Small intestine (tissue), 7 donors: ENCODE data around the gene RAD51. TPM values are rescaled to one million over a fixed set of nuclear protein-coding genes. Genes with fewer than 3 reads are reported as not detected.

Experiments
- DNase-seq, 2 donors: peaks; one replicate each; pipeline versions ENCODE4 v3.0.0 to v3.0.0-alpha.2; 2013
- FAIRE-seq: peaks from 2 replicates; lab custom pipeline; 2012; peaks lifted over from hg19 to GRCh38; lab: Jason Lieb, UNC
- H3K27ac ChIP-seq, 3 donors: one replicate each; pipeline ENCODE4 v1.5.1; 2013; ENCODE audit warnings: low read length in 2 of 3, mild to moderate bottlenecking in 2 of 3, control low read depth in 1 of 3, inconsistent platforms in 1 of 3, low read depth in 1 of 3, moderate library complexity in 1 of 3
- H3K27me3 ChIP-seq, 3 donors: one replicate each; pipeline ENCODE4 v1.6.1; 2013; ENCODE audit warnings: low read length in 3 of 3, inconsistent platforms in 1 of 3; ENCODE audit not compliant: control insufficient read depth in 3 of 3, insufficient read depth in 3 of 3
- H3K36me3 ChIP-seq, 3 donors: one replicate each; pipeline ENCODE4 v1.6.1; 2013; ENCODE audit warnings: low read length in 3 of 3, inconsistent platforms in 1 of 3, low read depth in 1 of 3, mild to moderate bottlenecking in 1 of 3, moderate library complexity in 1 of 3; ENCODE audit not compliant: control insufficient read depth in 3 of 3, insufficient read depth in 2 of 3
- H3K4me1 ChIP-seq, 3 donors: one replicate each; pipeline ENCODE4 v1.6.1; 2013; ENCODE audit warnings: low read length in 2 of 3, inconsistent platforms in 1 of 3, low read depth in 1 of 3, mild to moderate bottlenecking in 1 of 3, moderate library complexity in 1 of 3; ENCODE audit not compliant: control insufficient read depth in 3 of 3, insufficient read depth in 2 of 3
- H3K4me3 ChIP-seq, 3 donors: one replicate each; pipeline ENCODE4 v1.5.1; 2013; ENCODE audit warnings: low read length in 3 of 3, control low read depth in 1 of 3, inconsistent platforms in 1 of 3, low read depth in 1 of 3, mild to moderate bottlenecking in 1 of 3, moderate library complexity in 1 of 3
- H3K9me3 ChIP-seq, 2 donors: one replicate each; pipeline ENCODE4 v1.6.1; 2013; ENCODE audit warnings: low read depth in 1 of 2, low read length in 1 of 2; ENCODE audit not compliant: control insufficient read depth in 2 of 2, insufficient read depth in 1 of 2
- WGBS, 3 donors: extraction: QIAGEN DNeasy Blood & Tissue Kit; methylation state at CpG; one replicate each; pipeline ENCODE4 v1.1.7; 2013; 5-methylcytosine and 5-hydroxymethylcytosine counted together
- polyA plus RNA-seq, 4 donors: library from polyadenylated mRNA; stranded (reverse) in 3 of 4; unstranded in 1 of 4; fragments of 200-250 nt in 3 of 4; fragments of 120-200 nt in 1 of 4; gene quantifications; one replicate each; pipeline versions ENCODE4 v1.2.1 to v1.2.3, GENCODE V29; 2013
- donor health status: healthy with polysubstance abuse.
- donor health status: control.
- donor health status: control.
- donor health status: Bipolar disorder and iron deficiency.
- donor health status: healthy.

RAD51 gene
- polyA plus RNA-seq, 4 donors, result 0.89 to 8.5 (median 5.1) TPM

- Histone ChIP-seq H3K36me3 (peaks cover 0 to 61% (median 4%) of the 10 kb centered on the region in 3 donors), H3K27me3 (no peaks in the 10 kb centered on the region), H3K4me1 (peaks cover 2 to 77% (median 3%) of the 10 kb centered on the region in 3 donors), H3K4me3 (no peak overlapping the region), H3K27ac (peak overlapping the region in 1 of 3 donors; percentile 8), H3K9me3 (no peaks in the 10 kb centered on the region)
- WGBS, 3 donors, result 88 to 90% (median 88%) methylated on average over 32 of the region's 32 CpGs
- DNase-seq (no peak), FAIRE-seq (no peak)
These were observed 72.2 kb downstream of the RAD51 start for GRCh38 chr15:40766906-40767837.

GRCh38 chr15:40767838-40768500 lies 73.0 kb downstream of the RAD51 start:
- 63 to 78% (median 67%) methylated on average over 28 to 29 of the region's 29 CpGs for WGBS, 3 donors
- Histone ChIP-seq H3K4me1 (peaks cover 2 to 69% (median 2%) of the 10 kb centered on the region in 3 donors), H3K9me3 (no peaks in the 10 kb centered on the region), H3K36me3 (peaks cover 0 to 68% (median 4%) of the 10 kb centered on the region in 3 donors), H3K4me3 (no peak overlapping the region), H3K27ac (peak overlapping the region; percentile 13 to 91 (median 91)), H3K27me3 (no peaks in the 10 kb centered on the region)
- DNase-seq, result no peak
- FAIRE-seq, result no peak

GRCh38 chr15:40768521-40769273 lies 73.7 kb downstream of the RAD51 start:
- FAIRE-seq, result no peak

GRCh38 chr15:40769274-40770146 lies 74.5 kb downstream of the RAD51 start, which contains the start of gene C15orf62:
C15orf62 (plus strand) TSS chr15:40769980; CDS start chr15:40770496, 516 bp downstream.
- no peaks in the 10 kb centered on the region for H3K27me3 ChIP-seq
- peaks cover 0 to 62% (median 2%) of the 10 kb centered on the region in 3 donors for H3K4me1 ChIP-seq
- WGBS, 3 donors, result 9 to 34% (median 27%) methylated on average over 27 to 28 of the region's 28 CpGs
- H3K36me3 ChIP-seq, result peaks cover 7 to 84% (median 7%) of the 10 kb centered on the region in 3 donors
- H3K4me3 ChIP-seq, result peak within 1 kb of the TSS in 1 of 3 donors; percentile 29
- peak within 1 kb of the TSS; percentile 85 to 91 (median 91) for H3K27ac ChIP-seq
- peak; percentile 79 to 91 for DNase-seq
- FAIRE-seq, result no peak
- H3K9me3 ChIP-seq, result no peaks in the 10 kb centered on the region

More at GRCh38 chr15:40768521-40769273, 73.7 kb downstream of the RAD51 start:
- DNase-seq, result peak; percentile 41 to 77
- Histone ChIP-seq H3K4me1 (peaks cover 0 to 62% (median 2%) of the 10 kb centered on the region in 3 donors), H3K4me3 (peak overlapping the region in 1 of 3 donors; percentile 29), H3K27me3 (no peaks in the 10 kb centered on the region), H3K9me3 (no peaks in the 10 kb centered on the region), H3K27ac (peak overlapping the region; percentile 36 to 91 (median 91)), H3K36me3 (peaks cover under 1 to 75% (median 4%) of the 10 kb centered on the region in 3 donors)
- whole genome bisulfite sequencing, 3 donors, result 24 to 49% (median 34%) methylated on average over 19 to 21 of the region's 21 CpGs

GRCh38 chr15:40770147-40770721 lies 75.3 kb downstream of the RAD51 start:
- FAIRE-seq, result no peak
- Histone ChIP-seq H3K9me3 (no peaks in the 10 kb centered on the region), H3K36me3 (peaks cover 7 to 88% (median 7%) of the 10 kb centered on the region in 3 donors), H3K4me1 (peaks cover 0 to 62% (median 2%) of the 10 kb centered on the region in 3 donors), H3K27ac (peak overlapping the region; percentile 85 to 91 (median 91)), H3K4me3 (peak overlapping the region in 1 of 3 donors; percentile 29), H3K27me3 (no peaks in the 10 kb centered on the region)
- WGBS, 3 donors, result 21 to 51% (median 50%) methylated on average over 12 to 17 of the region's 17 CpGs
- peak; percentile 89 to 92 for DNase-seq

- Histone ChIP-seq H3K9me3 (no peaks in the 10 kb centered on the region), H3K36me3 (peaks cover 7 to 89% (median 10%) of the 10 kb centered on the region in 3 donors), H3K27me3 (no peaks in the 10 kb centered on the region), H3K4me3 (no peak overlapping the region), H3K27ac (peak overlapping the region in 1 of 3 donors; percentile 91), H3K4me1 (peaks cover 0 to 53% (median 2%) of the 10 kb centered on the region in 3 donors)
- FAIRE-seq (no peak), DNase-seq (no peak)
- WGBS, 3 donors, result 88 to 94% (median 94%) methylated on average over 5 of the region's 5 CpGs
These were observed 76.3 kb downstream of the RAD51 start for GRCh38 chr15:40771242-40771641.

GRCh38 chr15:40772014-40772413 lies 77.0 kb downstream of the RAD51 start:
- no peak for FAIRE-seq
- peaks cover 7 to 89% (median 17%) of the 10 kb centered on the region in 3 donors for H3K36me3 ChIP-seq
- WGBS, 3 donors, result 90 to 98% (median 96%) methylated on average over 13 of the region's 13 CpGs

More at GRCh38 chr15:40772014-40772413, 77.0 kb downstream of the RAD51 start:
- Histone ChIP-seq H3K27me3 (no peaks in the 10 kb centered on the region), H3K4me1 (peaks cover 0 to 47% (median 2%) of the 10 kb centered on the region in 3 donors), H3K4me3 (no peak overlapping the region), H3K9me3 (no peaks in the 10 kb centered on the region), H3K27ac (no peak overlapping the region)
- no peak for DNase-seq
